NCI-H1048 (cell line): ENCODE measurements around the gene NDUFS7.
A peak's percentile ranks its signal among the peaks of the same experiment; 100 is the strongest.
"Not testable (repeated sequence)": the region's sequence is repeated elsewhere in the genome, so short reads cannot be mapped to it uniquely, and the experiment has no call there.

Source experiments
- DNase-seq: peaks from one replicate; lab custom pipeline; 2025; lab: John Stamatoyannopoulos, UW

Gene NDUFS7

DNA sequence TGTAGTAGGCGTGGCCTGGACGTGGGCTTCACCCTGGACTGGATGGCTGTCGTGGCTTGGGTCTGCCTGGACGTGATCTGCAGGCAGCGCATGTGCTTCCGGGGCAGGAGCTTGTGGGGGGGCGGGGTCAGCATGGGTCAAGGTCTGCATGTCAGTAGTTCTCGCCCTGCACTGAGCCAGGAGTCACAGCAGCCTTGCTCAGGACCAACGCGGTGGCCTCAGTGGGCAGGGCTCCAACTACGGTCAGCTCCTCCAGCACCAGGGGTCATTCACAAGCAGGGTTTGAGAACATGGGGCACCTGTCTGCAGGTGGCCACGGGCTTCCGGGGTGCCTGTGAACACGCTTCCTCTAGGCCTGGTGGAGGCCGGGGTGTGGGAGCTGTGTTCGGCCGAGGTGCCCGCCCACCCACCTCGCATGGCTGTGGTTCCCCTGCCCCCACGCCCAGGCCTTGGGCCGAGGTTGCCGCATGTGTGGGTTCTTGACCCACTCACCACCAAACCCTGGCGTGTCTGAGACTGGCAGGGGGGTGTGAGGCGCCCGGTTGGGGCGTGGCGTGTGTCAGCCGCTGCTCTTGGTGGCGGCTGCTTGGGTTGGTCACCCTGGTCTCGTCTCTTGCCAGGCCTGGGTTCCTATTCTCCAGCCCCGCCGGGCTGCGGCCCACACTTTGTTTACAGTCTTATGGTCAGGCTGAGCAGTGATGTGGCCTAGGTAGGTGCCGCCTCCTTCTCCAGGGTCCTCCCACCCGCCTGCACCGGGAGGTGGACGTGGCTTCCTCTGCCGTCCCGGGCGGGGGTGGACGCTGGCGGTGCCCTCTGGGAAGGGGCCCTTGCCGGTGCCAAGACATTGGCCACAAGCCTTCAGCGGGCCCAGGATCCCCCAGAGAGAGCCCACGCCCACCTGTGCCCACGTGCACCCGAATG is 49.7 kb downstream of the NDUFS7 start:
- DNase-seq, result no peak

DNA sequence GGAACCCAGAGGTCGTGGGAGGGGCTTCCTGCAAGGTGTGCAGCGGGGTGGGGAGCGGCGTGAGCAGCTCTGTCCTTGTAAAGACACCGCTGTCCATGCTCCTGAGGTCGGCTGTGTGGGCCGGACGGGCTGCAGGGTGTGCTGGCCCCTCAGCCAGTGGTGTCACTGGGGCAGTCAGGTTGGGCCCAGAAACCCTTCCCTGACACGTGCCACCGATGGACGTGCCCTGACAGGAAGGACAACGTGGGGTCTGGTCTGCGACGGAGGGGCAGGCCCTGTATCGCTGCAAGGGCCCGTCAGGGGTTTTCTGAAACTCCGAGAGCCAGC is 50.3 kb downstream of the NDUFS7 start:
- no peak for DNase-seq

DNA sequence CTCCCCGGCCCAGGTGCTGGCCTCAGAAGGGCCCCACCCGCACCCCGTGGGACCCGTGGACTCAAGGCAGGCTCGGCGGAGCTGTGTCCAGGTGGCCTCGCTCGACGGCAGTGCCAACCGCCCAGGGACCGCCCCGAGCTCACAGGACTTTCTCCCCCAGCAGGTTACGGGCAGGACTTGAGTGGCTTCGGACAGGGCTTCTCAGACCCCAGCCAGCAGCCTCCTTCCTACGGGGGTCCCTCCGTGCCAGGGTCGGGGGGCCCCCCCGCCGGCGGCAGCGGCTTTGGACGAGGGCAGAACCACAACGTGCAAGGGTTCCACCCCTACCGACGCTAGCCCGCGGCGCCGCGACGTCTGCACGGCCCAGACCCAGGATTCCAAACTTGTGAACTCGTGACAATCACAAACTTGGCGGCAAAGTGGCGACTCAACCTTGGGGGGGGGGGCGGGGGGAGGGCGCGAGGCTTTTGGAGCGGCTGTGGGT is 50.9 kb downstream of the NDUFS7 start:
- no peak for DNase-seq

DNA sequence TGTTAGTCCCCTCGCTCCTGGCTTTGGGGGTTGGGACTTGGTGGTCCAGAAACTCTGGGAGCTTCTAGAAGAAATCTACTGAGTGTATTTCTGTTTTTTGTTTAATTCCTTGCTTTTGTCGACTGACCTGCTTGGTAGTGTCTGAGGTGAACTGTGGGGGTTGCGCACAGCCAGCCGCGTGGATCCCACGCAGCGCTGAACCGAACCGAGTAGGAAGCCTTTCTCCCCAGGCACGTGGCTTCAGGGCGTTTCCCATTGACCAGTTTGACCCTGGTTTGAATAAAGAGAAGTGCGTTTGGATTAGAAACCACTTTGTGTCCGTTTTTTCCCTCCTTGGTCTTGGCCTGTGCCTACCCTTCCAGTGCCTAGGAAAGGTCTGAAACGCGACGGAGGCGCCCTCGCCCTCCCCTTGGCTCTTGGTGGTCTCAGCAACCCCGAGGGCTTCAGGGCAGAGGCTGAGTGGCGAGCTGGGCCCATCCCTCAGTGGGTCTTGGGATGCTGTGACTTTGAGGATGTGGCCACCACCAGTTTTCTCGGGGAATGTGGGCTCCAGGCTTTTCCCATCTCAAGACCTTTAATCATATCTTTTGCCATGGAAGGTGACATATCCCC is 51.8 kb downstream of the NDUFS7 start:
- DNase-seq, result no peak

DNA sequence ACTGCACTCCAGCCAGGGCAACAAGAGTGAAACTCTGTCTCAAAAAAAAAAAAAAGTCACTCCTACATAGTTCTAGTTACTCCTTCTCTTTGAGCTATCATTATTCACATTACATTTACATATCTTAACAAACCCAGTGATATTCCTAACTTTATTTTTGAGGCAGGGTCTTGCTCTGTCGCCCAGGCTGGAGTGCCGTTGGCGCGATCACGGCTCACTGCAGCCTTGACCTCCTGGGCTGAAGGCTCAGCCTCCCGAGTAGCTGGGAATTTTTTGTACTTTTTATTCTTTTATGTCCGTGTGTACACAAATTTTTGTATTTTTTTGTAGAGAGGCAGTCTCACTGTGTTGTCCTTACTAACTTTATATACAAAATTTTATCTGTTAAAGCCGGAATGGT is 53.9 kb downstream of the NDUFS7 start:
- DNase-seq, result no peak

DNA sequence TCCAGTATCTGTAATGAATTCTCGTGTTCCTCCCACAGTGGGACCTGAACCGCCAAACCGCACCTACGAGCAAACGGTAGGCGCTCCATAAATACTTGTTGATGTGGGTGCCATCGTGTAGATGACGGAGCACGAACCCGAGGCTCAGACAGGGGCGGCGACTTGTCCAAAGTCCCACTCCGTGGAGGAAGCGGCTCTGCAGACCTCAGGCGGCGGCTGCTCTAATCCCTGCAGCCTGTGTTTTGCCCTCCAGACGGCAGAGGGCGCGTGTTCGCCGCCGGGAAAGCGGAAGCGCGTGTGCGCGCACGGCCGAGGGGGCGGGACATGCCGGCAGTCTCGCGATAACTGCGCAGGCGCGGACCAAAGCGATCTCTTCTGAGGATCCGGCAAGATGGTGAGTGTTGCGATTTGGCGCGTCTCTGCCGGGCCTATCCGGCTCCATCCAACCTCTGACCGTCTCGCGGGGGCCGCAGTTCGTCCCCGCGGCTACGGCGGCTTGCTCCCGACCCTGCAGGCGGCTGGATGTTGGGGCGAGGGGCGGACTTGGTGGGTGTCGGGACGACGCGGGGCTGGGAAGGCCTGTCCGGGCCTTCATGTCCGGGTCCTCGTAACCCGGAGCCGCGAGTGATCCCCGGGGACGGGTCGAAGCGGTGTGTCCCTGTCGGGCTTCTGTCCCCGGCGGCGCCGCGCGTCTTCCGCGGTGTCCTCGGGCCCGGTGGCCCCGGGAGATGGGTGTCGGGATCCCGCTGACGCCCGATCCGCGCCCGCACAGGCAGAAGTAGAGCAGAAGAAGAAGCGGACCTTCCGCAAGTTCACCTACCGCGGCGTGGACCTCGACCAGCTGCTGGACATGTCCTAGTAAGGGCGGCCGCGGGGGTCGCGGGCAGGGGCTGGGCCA is 54.6 kb downstream of the NDUFS7 start, which contains the start of gene RPS15:
Gene RPS15 (plus strand): TSS at position 362 of the 898 bp plus-strand sequence. CDS start 30 bp downstream, at position 392.
- peak; percentile 84 for DNase-seq

DNA sequence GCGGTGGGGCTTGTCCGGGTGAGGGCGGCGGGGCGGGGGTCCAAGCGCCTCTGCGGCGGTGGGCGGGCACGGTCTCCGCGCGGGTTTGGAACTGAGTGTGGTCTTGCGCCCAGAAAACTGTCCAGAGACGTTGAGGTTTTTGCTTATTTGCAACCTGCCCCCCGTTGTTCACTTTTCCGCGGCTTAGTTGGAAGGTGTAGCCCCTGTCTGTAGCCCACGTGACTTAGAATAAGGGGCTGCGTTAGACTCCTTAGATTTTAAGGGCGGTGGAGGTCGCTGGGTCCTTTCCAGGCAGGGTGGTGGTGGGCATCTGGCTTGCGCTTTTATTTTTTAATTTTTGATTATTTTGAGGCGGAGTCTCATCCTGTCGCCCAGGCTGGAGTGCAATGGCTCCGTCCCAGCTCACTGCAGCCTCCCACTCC is 55.2 kb downstream of the NDUFS7 start:
- DNase-seq, result no peak

DNA sequence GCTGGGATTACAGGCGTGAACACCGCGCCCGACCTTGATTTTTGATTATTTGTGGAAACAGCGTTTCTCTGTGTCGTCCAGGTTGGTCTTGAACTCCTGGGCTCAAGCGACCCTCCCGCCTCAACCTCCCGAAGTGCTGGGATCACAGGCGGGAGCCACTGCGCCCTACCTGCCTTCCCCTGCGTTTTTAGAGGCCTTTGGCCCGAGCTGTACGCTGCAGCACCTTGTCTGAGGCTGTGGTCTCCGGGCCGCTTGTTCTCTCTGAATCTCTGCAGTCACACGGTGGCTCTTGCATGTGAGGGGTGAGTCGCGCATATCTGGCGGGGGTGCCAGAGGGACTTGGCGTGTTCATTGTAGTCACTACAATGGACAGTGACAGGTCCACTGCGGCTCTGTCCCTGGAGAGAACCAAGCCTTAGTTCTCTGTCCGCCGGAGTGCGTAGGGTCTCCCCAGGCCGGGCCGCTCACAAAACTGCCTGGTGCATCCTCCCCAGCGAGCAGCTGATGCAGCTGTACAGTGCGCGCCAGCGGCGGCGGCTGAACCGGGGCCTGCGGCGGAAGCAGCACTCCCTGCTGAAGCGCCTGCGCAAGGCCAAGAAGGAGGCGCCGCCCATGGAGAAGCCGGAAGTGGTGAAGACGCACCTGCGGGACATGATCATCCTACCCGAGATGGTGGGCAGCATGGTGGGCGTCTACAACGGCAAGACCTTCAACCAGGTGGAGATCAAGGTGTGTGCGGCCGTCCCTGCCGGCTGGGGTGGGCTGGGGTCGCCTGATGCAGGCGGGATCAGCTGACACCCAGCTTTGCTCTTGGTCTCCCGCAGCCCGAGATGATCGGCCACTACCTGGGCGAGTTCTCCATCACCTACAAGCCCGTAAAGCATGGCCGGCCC is 56.1 kb downstream of the NDUFS7 start:
- not testable (repeated sequence) for DNase-seq

DNA sequence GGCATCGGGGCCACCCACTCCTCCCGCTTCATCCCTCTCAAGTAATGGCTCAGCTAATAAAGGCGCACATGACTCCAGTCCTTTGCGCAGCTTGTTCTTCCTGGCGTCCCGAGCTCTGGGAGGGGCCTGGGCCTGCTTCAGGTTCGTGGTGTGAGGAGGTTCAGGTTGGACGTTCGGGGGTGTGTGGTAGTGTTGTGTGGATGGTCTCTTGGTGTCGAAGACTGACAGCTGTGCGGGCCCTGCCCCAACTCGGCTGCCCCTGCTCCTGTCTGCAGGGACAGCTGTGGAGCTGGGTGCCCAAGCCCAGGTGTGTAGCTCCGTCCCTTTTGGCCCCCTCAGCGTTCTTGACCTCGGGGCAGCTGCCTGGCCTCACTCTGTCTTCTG is 56.7 kb downstream of the NDUFS7 start:
- DNase-seq, result no peak

DNA sequence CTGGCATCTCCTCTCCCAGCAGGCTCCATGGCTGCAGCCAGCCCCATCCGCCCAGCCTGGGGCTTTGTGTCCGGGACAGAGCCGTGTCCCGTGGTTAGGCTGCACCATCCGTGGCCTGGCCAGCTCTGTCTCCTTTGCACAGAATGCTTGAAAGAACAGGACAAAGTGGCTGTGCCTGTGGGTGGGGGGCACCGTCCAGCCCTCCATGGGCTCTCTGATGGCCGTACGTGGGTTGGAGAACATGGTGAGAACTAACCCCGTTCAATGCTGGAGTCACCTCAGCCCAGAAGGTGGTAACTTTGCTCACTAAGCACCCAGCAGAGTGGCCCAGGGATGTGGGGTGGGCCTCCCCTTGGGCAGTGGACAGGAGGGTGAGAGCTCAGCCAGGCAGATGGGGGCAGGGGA is 57.3 kb downstream of the NDUFS7 start:
- no peak for DNase-seq

DNA sequence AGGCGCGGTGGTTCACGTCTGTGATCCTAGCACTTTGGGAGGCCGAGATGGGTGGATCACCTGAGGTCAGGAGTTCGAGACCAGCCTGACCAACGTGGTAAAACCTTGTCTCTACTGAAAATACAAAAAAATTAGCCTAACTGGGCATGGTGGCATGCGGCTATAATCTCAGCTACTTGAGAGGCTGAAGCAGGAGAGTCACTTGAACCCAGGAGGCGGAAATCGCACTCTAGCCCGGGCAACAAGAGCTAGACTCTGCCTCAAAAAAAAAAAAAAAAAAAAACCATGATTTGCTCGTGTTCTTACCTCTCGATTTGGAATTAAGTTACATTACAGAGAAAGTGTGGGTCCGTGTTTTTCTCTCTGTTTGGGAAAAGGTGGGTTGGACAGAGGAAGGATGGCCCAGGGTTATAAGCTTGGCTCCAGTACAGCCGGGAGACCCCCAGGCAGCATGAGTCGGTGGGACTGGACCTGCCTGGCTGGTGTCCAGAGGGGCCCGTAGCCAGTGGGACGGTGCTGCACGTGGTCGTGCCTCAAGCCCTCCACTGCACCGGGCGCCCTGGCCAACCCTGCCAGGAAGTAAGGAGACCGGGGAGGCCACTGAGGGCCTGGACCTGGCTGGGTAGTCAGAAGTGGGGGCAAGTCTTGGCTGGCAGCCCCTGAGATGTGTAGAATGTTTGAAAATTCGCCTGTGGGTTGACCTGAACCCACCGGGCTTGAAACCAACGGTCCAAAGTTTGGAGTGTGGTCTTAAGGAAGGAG is 58.2 kb downstream of the NDUFS7 start:
- no peak for DNase-seq
